Fibroblast of villous mesenchyme (primary cell): ENCODE data around the gene OR12D3. TPM values are rescaled to one million over a fixed set of nuclear protein-coding genes. Genes with fewer than 3 reads are reported as not detected.
A peak's percentile ranks its signal among the peaks of the same experiment; 100 is the strongest.
"Not testable (repeated sequence)": the region's sequence is repeated elsewhere in the genome, so short reads cannot be mapped to it uniquely, and the experiment has no call there.

Source experiments
- DNase-seq: peaks from one replicate; pipeline ENCODE4 v3.0.0-alpha.2; 2010; ENCODE audit warnings: low read depth
- H3K4me3 ChIP-seq: 2 replicates; pipeline ENCODE4 v1.5.1; 2011; ENCODE audit warnings: low read depth, mild to moderate bottlenecking, low read length
- CTCF ChIP-seq: IDR thresholded peaks from 2 replicates; pipeline ENCODE4 v1.5.1; 2012; ENCODE audit warnings: low read depth, mild to moderate bottlenecking, low read length; ENCODE audit not compliant: insufficient read depth
- total RNA-seq: library from RNA; depleted of rRNA; stranded (reverse); fragments of >200 nt; gene quantifications from 2 replicates; pipeline ENCODE4 v1.2.3, GENCODE V29; 2012

The OR12D3 gene
- total RNA-seq, 1 donor: not detected

- DNase-seq: no peak
- H3K4me3 ChIP-seq: no peak within 1 kb of the TSS
- TF ChIP-seq CTCF: no peak
Observed at GRCh38 chr6:29395331-29395730, 20.2 kb upstream of the OR12D3 start, which contains the start of gene OR12D2. TSS of gene OR12D2 (plus strand) at chr6:29395631. CDS start at chr6:29396700, 1,069 bp downstream.

DNA sequence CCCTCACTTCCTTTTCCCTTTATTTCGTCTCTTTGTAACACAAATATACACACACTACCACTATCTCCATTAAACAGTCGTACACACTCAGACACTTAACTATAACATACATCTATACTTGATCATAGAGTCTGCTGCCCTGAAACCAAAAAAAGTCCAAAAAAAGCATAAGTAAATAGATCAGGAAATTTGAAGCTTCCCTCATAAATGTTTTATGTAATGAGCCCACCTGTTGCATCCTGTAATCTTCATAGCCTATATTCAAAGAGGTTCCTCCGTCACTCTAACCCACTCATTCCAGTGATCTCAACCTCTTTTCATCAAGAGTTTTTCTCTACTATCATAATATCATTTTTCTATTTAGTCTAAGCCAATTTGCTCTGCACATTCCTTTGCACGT lies 13.4 kb upstream of the OR12D3 start:
- no peak for DNase-seq
- no peak for TF ChIP-seq CTCF

GRCh38 chr6:29376003-29376402 lies 912 bp upstream of the OR12D3 start:
- peak; percentile 3 for DNase-seq

More for the DNA sequence above, 13.4 kb upstream of the OR12D3 start:
- H3K4me3 ChIP-seq: no peak overlapping the region

DNA sequence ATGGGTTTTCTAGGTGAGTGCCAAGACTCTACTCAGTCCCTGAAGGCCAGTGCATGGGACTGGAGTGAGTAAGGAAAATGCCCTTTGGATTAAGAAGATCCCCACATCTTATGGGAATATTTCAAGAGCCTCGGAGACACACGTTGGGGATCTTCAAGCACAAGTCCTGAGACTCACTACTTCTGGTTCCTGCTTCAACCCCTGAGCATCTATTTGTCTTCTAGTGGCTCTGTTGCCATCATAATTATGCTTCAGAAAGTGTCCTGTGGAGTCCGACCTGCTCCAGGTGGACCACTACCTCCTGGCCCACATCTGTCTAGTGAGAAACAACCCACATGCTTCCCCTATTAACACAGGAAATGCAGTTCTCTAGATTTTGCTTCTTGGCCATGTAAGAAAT lies 6.3 kb downstream of the OR12D3 start, which contains the start of gene OR5V1:
Gene OR5V1, minus strand, starts transcription at position 101 of the 400 bp plus-strand sequence. CDS start 12,670 bp downstream, outside the sequence.
- TF ChIP-seq CTCF: no peak
- no peak within 1 kb of the TSS for H3K4me3 ChIP-seq
- no peak for DNase-seq

More at GRCh38 chr6:29376003-29376402, 912 bp upstream of the OR12D3 start:
- no peak overlapping the region for H3K4me3 ChIP-seq
- TF ChIP-seq CTCF: no peak

GRCh38 chr6:29355603-29356002 lies 19.5 kb downstream of the OR12D3 start:
- no peak overlapping the region for H3K4me3 ChIP-seq
- TF ChIP-seq CTCF: no peak
- DNase-seq: no peak

GRCh38 chr6:29354980-29355379 lies 20.1 kb downstream of the OR12D3 start:
- DNase-seq: no peak
- TF ChIP-seq CTCF: no peak
- no peak overlapping the region for H3K4me3 ChIP-seq

DNA sequence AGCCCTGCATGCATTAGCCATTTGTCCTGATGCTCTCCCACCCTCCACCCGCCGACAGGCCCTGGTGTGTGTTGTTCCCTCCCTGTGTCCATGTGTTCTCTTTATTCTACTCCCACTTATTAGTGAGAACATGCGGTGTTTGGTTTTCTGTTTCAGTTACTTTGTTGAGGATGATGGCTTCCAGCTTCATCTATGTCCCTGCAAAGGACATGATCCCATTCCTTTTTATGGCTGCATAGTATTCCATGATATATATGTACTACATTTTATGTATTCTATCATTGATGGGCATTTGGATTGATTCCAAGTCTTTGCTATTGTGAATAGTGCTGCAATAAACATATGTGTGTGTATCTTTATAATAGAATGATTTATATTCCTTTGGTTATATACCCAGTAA lies 25.7 kb downstream of the OR12D3 start:
- not testable (repeated sequence) for DNase-seq, H3K4me3 ChIP-seq
